GF-D8 (cell line): Measurements from ENCODE around the gene FRZB.

ENCODE experiments used
- DNase-seq: peaks from one replicate; lab custom pipeline; 2025; lab: John Stamatoyannopoulos, UW

Gene FRZB

DNA sequence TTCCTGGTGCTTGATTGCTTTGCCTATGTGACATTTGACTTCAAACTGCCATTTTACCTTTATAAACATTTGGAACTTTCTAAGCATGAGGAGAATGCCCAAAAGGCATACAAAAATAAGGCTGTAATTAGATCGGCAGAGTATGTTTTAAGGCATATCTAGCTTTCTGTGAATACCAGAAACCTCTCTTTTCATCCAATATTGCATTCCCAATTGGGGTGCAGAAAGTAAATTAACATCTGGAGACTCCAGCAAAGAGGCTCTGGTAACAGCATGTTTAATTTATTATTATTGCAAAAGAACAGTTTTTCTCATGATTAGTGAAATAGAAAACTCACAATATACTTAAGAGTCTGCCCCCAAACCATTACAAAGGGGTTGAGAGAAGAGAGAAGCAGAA, 32.1 kb downstream of the FRZB start:
- DNase-seq: no peak

DNA sequence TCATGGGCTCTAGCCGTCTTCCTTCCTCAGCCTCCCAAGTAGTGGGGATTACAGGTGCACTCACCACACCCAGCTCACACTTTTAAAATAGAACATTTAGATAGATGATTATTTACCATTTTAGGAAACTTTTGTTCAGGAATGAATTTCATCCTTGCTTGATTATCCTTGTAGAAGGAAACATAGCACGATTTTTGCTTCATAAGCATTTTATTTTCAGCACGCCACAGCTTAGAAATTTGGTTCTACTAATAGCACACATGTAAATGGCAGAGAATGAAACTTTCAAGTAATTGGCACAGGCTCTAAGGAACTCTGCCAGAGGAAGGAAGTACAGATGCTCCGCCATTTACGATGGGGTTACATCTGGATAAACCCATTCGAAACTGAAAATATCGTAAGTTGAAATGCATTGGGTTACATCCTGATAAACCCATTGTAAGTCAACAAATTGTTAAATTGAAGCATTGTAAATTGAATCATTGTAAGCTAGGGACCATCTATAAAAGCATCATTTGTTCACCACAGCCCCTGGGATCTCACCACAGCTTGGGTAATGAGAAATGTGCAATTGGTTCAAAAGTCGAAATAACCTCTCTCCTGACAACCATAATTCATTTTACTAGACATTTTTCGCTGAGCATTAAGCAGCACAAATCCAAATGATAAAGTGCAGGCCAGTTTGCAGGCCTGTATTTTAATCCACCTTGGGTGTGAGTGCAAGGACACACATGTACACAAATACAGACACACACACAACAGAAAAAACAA, 33.2 kb downstream of the FRZB start:
- DNase-seq: no peak

DNA sequence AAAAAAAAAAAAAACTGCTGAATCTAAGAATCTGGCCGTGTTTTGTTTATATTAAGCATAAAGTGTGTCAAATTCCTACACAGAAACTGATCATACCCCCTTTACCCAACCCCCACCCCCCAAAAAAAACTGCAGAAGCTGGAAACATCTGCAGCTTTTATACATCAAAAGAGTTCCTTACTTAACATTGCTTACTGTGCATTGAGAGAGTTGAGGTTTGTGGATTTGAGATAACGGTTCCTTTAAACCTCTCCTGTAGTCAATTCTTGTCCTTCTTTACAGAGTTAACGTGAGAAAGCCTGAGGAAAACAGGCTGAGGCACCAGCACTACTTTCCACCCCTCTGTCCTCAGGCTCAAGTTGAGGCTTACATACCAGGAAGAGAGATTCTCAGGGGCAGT, 34.5 kb downstream of the FRZB start:
- DNase-seq: no peak

DNA sequence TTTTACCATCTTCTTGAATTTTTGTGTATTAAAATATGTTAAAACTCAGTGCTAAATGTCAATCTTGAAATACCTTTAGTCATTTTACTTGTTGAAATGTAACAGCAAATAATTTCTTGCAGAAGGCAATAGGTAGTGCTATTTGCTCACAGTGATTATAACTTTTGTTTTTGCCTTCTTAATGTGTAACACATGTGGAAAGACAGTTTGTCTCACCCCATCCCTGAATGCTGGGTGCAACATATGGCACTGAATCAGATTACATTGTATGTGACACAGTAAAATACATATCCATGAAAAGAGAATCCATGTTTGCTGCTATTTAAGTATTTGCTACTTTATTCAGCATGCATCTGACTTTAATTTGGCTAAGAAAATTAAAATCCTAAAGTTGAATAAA, 35.3 kb downstream of the FRZB start:
- DNase-seq: no peak

DNA sequence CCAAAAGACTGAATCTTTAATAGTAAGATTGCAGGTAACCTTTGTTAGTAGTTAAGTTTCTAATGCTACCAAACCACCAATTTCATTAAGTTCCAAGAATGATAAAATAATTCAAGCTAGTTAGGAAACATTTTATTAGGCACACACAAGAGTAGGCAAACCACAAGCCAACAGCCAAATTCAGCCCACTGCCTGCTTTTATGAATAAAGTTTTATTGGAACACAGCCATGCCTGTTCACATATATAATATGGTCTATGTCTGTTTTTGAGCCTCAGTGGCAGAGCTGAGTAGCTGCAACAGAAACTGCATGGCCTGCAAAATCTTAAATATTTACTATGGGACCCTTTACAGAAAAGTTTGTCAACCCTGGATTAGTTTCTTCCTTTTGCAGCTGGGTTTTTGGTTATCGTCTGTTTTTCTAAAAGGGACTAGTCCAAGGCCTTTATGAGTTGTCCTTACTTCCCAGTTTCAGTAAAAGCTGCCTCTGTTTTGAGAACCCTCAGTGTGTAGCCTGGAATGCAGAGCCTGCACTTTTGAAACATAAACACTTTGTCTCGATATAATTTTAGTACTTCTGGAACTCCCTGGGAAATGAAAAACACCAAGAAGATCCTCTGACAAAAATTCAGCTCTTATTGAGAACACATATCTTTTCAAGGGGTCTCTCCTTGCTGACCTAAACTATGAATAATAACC, 39.1 kb downstream of the FRZB start:
- DNase-seq: no peak

DNA sequence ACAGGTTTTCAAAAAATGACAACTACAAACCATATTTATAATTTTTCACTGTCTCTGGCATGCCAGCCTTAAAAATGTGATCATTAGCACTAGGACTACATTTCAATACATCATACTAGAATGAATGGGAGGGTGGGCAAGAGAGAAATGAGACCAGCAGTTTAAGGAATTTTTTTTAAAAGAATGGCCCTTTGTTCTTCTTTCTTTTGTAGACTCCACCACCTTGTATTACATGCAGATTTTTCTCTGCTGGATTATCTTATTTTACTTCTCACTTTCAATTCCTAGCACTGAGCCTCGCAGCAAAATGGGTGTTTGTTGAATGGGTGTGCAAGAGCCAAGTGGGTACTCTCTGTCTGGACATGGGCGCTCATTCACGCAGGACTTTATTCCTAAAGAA, 39.9 kb downstream of the FRZB start:
- DNase-seq: no peak

DNA sequence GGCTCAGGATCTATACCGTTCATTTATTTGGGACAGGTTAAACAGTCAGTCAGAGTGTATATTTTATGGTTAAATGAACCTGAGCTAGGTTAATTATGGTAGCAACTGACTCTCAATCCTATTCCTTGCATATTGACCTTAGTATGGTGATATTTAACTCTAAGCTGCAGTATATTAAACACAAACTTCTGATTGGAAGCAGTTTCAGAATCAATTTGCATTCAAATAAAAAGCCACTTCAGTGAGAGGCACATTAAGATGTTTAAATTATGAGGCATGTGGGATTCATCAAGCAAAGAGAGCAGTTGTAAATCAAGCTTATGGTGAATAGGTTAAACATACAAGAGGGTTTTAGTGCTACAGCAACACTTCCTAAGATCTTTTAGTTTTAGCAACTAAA, 40.4 kb downstream of the FRZB start:
- no peak for DNase-seq

DNA sequence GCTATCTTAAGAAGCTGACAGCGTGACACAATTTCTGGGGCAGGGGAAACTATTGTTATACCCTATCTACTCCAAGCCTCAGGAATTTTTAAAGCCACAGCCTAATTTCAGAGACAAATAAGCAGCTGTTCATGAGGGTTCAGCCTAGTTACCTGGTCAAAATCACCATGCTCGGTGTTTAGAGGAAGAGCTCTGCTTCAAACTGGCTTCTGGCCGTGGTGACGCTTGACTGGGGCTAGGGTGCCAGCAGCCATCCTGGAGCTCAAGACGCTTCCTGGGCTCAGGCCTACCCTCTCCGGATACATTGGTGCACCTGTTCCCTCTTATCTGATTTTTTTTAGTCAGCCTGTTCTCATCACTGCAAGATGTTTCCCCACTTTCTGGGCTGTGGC, 41.7 kb downstream of the FRZB start:
- no peak for DNase-seq

DNA sequence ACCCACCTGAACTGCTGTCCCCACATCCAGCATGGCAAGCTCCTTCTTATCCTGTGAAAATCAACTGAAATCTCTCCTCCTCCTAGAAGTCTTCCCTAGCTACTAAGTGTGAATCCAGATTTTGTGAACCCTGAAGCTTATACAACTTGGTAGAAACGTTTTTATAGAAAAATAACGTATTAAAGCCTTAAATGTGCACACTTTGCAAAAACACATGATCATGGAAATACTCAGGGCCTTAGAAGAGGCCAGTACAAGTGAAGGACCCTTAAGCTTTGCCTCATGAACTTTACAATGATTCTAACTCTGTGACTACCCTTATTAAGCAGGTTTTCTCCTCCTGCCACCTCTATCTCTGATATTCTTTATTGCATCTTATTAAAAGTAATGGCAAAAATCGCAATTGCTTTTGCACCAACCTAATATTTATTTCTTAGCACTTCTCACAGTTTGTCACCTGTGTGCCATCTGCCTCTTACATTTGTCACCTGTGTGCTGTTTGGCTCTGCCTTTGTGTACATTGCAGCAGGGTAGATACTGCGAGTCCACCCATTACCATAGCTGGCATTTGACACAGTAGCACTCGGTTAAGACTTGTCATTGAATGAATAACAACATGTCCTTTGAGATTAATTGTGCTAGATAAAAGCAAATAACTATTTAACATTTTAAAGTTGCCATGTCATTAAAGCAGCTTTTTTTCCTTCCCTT, 42.2 kb downstream of the FRZB start:
- DNase-seq: no peak

DNA sequence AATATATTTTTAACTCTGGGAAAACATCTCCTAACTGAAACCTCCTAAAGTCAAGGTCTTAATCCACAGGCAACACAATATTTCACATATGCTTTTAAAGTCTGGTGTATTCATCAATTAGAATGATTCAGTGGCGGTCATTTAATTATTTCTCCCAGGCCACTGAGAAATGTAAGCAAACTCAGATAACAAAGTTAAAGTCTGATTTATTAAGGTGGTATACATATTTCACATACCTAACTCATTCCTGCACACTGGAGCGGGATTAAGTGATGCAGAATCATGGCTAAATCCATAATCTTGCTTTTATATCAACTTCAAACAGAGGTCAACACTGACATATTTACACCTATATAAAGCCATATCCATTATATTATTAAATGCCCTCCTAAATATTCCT, 43.7 kb downstream of the FRZB start:
- no peak for DNase-seq

DNA sequence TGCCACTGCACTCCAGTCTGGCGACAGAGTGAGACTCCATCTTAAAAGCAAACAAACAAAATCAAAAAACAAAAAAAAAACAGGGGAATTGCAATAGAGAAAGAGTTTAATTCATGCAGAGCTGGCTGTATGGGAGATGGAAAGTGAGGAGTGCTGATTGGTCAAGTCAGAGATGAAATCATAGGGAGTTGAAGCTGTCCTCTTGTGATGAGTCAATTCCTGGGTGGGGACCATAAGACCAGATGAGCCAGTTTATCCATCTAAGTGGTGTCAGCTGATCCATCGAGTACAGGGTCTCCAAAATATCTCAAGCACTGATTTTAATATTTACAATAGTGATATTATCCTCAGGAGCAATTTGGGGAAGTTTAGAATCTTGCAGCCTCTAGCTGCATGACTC, 45.3 kb downstream of the FRZB start:
- no peak for DNase-seq

DNA sequence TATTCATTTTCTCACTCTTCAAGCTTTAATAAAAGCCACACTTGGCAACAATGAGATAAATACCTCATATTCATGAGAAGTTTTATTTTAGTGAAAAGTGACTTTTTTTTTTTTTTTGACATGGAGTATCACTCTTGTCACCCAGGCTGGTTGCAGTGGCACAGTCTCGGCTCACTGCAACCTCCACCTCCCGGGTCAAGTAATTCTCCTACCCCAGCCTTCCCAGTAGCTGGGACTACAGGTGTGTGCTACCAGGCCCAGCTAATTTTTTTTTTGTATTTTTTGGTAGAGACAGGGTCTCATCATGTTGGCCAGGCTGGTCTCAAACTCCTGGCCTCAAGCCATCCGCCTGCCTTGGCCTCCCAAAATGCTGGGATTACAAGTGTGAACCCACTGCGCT, 47.0 kb downstream of the FRZB start:
- no peak for DNase-seq

DNA sequence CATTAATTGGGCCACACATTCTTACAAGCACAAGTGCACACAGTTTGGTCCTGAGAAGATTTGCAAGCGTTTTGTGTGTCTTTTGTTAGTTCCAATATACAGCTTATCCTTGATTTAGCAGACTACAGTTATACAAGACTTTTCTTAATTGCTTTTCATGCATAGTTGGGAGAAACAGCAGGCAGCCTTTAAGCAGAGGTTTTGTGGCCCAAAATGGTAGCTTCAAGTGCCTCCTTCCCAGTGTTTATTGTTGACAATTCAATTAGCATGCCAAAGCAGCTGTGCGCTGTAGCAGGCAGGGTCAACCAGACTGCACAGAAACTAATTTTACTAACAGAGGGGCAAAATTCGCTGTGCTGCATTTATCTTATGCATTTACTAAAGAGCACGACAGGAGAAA, 47.5 kb downstream of the FRZB start:
- no peak for DNase-seq

DNA sequence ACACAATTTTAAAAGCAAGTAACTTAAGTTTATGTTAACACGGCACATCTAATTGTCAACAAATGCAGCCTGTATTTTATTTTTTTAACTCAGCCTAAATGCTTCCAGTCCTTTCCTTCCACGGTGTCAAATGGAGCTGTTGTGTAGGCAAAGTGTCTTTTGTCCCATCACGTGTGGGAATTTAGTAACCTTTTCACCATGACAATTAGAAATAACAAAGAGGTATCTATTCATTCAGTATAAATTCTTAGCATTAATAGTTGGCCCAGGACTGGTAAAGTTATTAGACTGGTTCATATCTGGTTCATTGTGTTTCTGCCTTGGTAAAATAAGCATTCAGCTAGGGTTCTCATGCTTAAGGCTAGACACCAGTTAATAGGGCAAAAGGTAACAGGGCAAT, 47.9 kb downstream of the FRZB start:
- DNase-seq: no peak

DNA sequence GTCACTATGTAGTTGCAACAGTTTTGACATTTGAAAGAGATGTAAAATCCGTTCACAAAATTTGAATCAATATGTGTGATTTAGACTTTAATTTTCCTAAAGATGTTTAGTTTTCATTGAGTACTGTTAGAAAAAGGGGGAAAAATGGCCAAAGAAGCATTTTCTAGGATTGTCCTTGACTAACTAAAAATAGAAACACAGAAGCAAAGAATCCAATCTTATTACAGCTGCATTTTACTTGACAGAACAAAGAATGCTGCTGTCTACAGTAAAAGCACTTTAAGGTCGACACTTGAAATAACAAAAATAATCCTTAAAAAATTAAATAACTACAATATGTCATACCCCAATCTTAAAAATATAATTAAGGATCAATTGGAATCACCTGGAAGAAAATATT, 48.9 kb downstream of the FRZB start:
- DNase-seq: no peak

DNA sequence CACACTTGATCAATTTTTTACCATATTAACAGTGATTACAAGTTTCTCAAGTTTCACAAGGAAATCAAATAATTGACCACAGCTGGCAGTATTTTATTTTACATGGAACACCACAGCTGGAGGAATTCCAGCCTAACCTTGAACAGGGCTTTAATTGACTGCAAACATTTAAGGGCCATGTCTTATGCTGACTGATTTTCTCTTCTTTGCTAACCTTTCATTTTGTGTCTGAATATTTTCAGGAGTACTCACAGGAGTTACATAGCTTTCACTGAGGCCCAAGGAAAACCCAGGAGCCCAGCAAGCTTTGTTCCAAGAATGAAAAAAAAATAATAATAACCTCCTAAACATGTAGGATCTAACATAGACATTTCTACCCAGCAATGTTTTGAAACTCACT, 49.6 kb downstream of the FRZB start:
- DNase-seq: no peak

DNA sequence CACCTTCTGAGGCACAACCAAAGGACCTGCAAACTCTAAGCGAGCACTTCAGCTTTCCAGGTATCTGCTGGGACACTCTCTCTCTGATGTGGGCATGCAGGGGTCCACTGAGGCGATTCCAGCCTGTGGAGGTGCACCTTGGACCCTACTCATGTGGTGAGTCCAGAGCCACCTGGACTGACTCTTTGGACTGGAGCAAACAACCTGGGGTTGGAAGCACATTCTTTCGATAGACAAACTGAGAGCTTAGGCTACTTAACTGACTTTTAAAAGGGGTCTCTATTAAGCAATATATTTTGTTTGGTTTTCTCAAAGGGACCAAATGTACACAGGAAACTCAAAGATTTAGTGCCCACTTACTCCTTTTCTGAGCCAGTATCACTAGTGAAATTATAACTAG, 51.6 kb downstream of the FRZB start:
- DNase-seq: no peak

DNA sequence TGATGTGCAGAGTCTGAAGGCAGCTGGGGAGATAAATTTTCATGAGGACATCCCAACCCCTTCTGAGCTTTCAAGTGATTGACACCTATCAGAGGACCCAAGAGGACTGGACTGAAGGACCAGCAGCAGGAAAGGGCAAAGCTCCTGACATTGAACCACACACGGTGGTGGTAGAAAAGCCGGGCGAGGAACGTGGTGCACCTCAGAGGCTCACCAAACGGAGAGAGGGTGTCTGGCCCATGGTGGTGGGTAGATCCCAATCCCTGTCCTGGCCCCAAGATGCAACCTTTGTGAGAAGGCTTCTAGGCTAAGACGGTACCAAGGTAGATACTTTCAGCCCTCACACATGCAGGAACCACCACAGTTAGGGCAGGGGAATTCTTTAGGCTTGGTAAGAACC, 52.1 kb downstream of the FRZB start:
- no peak for DNase-seq

DNA sequence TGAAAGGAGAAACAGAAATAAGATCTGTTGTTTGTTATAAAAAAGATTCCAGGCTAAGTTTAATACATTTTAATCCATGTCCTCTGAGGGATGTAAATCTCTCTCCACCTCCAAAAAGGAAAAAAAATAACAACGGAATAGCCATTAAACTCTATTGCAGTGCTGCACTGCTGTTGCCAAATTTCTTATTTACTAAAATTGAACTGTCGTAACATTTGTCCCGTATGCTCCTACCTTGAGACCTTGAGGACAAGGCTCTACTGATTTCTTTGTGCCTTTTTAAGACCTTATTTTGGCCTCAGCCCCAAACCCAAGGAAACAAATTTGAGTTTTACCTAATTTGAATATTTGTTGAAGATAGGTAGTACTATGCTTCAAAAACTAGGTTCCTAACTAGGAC, 56.4 kb downstream of the FRZB start:
- DNase-seq: no peak

DNA sequence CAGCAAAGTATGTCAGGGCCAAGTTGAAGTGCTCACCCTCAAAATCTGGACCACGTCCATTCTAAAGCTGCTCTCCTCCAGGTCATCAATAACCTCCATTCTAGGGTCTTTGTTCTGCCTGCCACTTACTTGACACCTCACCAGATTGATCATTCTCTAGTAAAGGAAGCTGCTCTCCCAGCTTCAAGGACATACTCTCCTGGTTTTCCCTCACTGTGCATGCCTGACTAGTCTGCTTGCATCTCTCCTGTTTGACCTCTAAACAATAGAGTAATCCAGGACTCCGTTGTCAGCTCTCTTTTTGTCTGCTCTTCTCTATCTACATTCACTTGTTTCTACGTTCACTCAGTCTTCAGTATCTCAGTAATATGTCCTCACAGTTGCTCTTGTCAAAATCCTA, 59.1 kb downstream of the FRZB start:
- no peak for DNase-seq

DNA sequence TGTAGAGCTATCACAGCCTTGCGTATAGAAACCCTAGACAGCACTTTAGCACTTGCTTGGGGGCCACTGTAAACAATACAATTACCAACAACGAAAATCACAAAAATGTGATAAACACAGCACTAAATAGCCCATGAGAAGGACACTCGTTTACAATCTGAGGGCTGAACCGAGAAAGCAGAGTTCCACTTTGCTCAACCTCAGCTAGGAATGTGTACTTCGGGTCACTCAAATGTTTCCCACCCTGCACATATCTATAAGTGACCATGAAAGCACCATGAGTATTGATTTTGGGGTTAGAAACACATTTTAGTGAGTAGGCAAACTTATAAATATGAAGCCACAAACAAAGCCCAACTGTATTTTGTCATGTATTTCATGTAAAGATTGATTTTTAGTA, 62.3 kb downstream of the FRZB start:
- DNase-seq: no peak

DNA sequence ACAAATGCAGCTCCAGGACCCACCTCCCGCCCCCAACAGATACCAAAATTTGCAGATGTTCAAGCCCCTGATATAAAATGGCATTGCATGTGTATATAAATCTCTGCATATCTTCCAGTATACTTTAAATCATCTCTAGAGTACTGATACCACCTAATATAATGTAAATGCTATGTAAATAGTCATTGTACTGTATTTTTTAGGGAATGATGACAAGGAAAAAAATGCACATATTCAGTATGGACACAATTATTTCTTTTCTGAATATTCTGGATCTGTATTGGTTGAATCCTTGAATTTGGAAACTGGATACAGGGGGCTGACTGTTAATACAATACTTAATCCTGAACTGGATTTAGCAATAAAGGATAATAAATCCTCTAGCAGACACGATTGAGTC, 67.7 kb downstream of the FRZB start:
- DNase-seq: no peak

DNA sequence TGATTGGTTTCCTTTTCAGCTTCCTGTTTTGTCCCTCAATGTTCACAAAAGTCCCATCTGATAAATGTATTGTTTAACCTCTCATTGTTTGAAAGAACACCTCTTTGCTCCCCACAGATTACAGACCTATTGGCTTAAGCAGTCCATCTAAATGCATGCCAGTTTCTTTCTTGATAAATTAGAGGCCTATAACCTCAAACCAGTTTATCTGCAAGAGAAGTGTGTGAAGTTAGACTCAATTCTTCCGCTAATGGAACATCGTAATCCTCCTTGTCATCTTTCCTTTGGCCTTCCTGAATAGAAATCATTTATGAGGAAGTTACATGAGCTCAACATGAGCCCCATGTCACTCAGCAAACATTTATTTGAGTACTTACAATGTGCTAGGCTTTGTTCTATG, 74.0 kb downstream of the FRZB start:
- no peak for DNase-seq
